Vagina (tissue), 2 donors: ENCODE measurements around the gene CADM1.

ENCODE experiments used
- POLR2A ChIP-seq, 2 donors: fragments of 450-650 bp; IDR thresholded peaks; one replicate each; pipeline ENCODE4 v1.6.1; 2017; ENCODE audit warnings: antibody characterized with exemption in 2 of 2, mild to moderate bottlenecking in 2 of 2, moderate library complexity in 2 of 2
- POLR2AphosphoS5 ChIP-seq, 2 donors: sonication (generic); formaldehyde crosslinking; IDR thresholded peaks; one replicate each; pipeline ENCODE4 v1.9.0; 2017; ENCODE audit warnings: antibody characterized with exemption in 2 of 2, mild to moderate bottlenecking in 2 of 2, low read depth in 1 of 2; ENCODE audit not compliant: insufficient read depth in 1 of 2
- TF ChIP-seq, protein P1 (sequence below), 3 experiments: fragments of 450-650 bp in 2 of 3; fragments of 200-600 bp in 1 of 3; sonication (generic) in 1 of 3; IDR thresholded peaks; one replicate each; pipeline ENCODE4 v1.5.1; 2017 to 2019; ENCODE audit warnings: antibody characterized with exemption in 3 of 3, mild to moderate bottlenecking in 2 of 3, moderate library complexity in 2 of 3

- TF ChIP-seq POLR2A (IDR thresholded peaks at IDR 0.05): no peak
- TF ChIP-seq, protein P1, sequence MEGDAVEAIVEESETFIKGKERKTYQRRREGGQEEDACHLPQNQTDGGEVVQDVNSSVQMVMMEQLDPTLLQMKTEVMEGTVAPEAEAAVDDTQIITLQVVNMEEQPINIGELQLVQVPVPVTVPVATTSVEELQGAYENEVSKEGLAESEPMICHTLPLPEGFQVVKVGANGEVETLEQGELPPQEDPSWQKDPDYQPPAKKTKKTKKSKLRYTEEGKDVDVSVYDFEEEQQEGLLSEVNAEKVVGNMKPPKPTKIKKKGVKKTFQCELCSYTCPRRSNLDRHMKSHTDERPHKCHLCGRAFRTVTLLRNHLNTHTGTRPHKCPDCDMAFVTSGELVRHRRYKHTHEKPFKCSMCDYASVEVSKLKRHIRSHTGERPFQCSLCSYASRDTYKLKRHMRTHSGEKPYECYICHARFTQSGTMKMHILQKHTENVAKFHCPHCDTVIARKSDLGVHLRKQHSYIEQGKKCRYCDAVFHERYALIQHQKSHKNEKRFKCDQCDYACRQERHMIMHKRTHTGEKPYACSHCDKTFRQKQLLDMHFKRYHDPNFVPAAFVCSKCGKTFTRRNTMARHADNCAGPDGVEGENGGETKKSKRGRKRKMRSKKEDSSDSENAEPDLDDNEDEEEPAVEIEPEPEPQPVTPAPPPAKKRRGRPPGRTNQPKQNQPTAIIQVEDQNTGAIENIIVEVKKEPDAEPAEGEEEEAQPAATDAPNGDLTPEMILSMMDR (IDR thresholded peaks at IDR 0.05): no peak
- no peak for TF ChIP-seq POLR2AphosphoS5 (IDR thresholded peaks at IDR 0.05; ENCODE audit: insufficient read depth in 1 of 2, low read depth in 1 of 2)
Observed at GRCh38 chr11:115498354-115498753, 5.9 kb downstream of the CADM1 start.
